Measurements from ENCODE around the gene EEF2KMT. TPM values are rescaled to one million over a fixed set of nuclear protein-coding genes. Genes with fewer than 3 reads are reported as not detected.
"Not testable (repeated sequence)": the region's sequence is repeated elsewhere in the genome, so short reads cannot be mapped to it uniquely, and the experiment has no call there.

The EEF2KMT gene
- total RNA-seq, 4 donors from 2014 or later = 1.0 to 13.2 (median 8.5) TPM

GRCh38 chr16:5090592-5090991 is 7.0 kb downstream of the EEF2KMT start:
- intact Hi-C loops (cut with DNase I; ENCODE audit: low total_unique reads) = not testable (repeated sequence)

GRCh38 chr16:5089911-5090555 is 7.6 kb downstream of the EEF2KMT start:
- DNase-seq; H3K4me1 ChIP-seq; H3K27ac ChIP-seq; H3K4me3 ChIP-seq; H3K27me3 ChIP-seq; H3K36me3 ChIP-seq; intact Hi-C loops (cut with DNase I; ENCODE audit: low total_unique reads); H3K9me3 ChIP-seq: not testable (repeated sequence)

More at GRCh38 chr16:5090592-5090991, 7.0 kb downstream of the EEF2KMT start:
- H3K27ac ChIP-seq, H3K4me1 ChIP-seq, H3K9me3 ChIP-seq, H3K27me3 ChIP-seq, H3K4me3 ChIP-seq, DNase-seq, H3K36me3 ChIP-seq: not testable (repeated sequence)

- H3K4me3 ChIP-seq; H3K27me3 ChIP-seq; intact Hi-C loops (cut with DNase I; ENCODE audit: low total_unique reads); H3K27ac ChIP-seq; H3K9me3 ChIP-seq; H3K4me1 ChIP-seq; H3K36me3 ChIP-seq; DNase-seq: not testable (repeated sequence)
Measured at GRCh38 chr16:5088936-5089335, 8.7 kb downstream of the EEF2KMT start.

- H3K9me3 ChIP-seq = not testable (repeated sequence)
Measured at GRCh38 chr16:5088086-5088790, 9.4 kb downstream of the EEF2KMT start.

GRCh38 chr16:5085716-5086115 is 11.9 kb downstream of the EEF2KMT start:
- H3K9me3 ChIP-seq; DNase-seq; H3K36me3 ChIP-seq; intact Hi-C loops (cut with DNase I; ENCODE audit: low total_unique reads); H3K27ac ChIP-seq; H3K27me3 ChIP-seq; H3K4me3 ChIP-seq; H3K4me1 ChIP-seq: not testable (repeated sequence)

More at GRCh38 chr16:5088086-5088790, 9.4 kb downstream of the EEF2KMT start:
- H3K27ac ChIP-seq; DNase-seq; intact Hi-C loops (cut with DNase I; ENCODE audit: low total_unique reads); H3K4me1 ChIP-seq; H3K27me3 ChIP-seq; H3K4me3 ChIP-seq; H3K36me3 ChIP-seq: not testable (repeated sequence)

GRCh38 chr16:5084802-5085201 is 12.8 kb downstream of the EEF2KMT start:
- peak in 2 of 4 experiments; percentile 28 to 43 for TF ChIP-seq CTCF (IDR thresholded peaks at IDR 0.05)
- H3K27me3 ChIP-seq; H3K4me3 ChIP-seq; H3K27ac ChIP-seq; H3K4me1 ChIP-seq; H3K9me3 ChIP-seq; H3K36me3 ChIP-seq; DNase-seq; intact Hi-C loops (cut with DNase I; ENCODE audit: low total_unique reads): not testable (repeated sequence)

GRCh38 chr16:5084099-5084731 is 13.4 kb downstream of the EEF2KMT start:
- intact Hi-C loops (cut with DNase I; ENCODE audit: low total_unique reads); H3K27ac ChIP-seq; H3K36me3 ChIP-seq; H3K9me3 ChIP-seq; DNase-seq; H3K4me1 ChIP-seq; H3K27me3 ChIP-seq; H3K4me3 ChIP-seq: not testable (repeated sequence)

- H3K4me1 ChIP-seq; H3K27ac ChIP-seq; H3K4me3 ChIP-seq; DNase-seq; intact Hi-C loops (cut with DNase I; ENCODE audit: low total_unique reads); H3K27me3 ChIP-seq; H3K36me3 ChIP-seq; H3K9me3 ChIP-seq: not testable (repeated sequence)
Measured at GRCh38 chr16:5083646-5084045, 13.9 kb downstream of the EEF2KMT start.

GRCh38 chr16:5080996-5081395 is 16.6 kb downstream of the EEF2KMT start:
- intact Hi-C loops (cut with DNase I; ENCODE audit: low total_unique reads); H3K4me3 ChIP-seq; H3K4me1 ChIP-seq; H3K9me3 ChIP-seq; H3K27me3 ChIP-seq; H3K36me3 ChIP-seq; H3K27ac ChIP-seq; DNase-seq: not testable (repeated sequence)

GRCh38 chr16:5080461-5080860 is 17.1 kb downstream of the EEF2KMT start:
- H3K4me3 ChIP-seq; H3K9me3 ChIP-seq; intact Hi-C loops (cut with DNase I; ENCODE audit: low total_unique reads); H3K27ac ChIP-seq; H3K4me1 ChIP-seq; DNase-seq; H3K27me3 ChIP-seq; H3K36me3 ChIP-seq: not testable (repeated sequence)

All from uterus (tissue), 4 donors.